HEK293T (cell line): Measurements from ENCODE around the gene TTC8.

ENCODE experiments used
- BHLHE40 ChIP-seq: fragments of 450-650 bp; IDR thresholded peaks from 2 replicates; pipeline ENCODE4 v1.6.1; 2016; ENCODE audit warnings: mild to moderate bottlenecking, moderate library complexity, borderline replicate concordance
- FOXK2 ChIP-seq: fragments of 450-650 bp; IDR thresholded peaks from 2 replicates; pipeline ENCODE4 v1.6.1; 2016; ENCODE audit warnings: mild to moderate bottlenecking
- FOXM1 ChIP-seq: fragments of 450-650 bp; IDR thresholded peaks from 2 replicates; pipeline ENCODE4 v1.6.1; 2017; ENCODE audit warnings: mild to moderate bottlenecking, borderline replicate concordance
- SP1 ChIP-seq: fragments of 450-650 bp; IDR thresholded peaks from 2 replicates; pipeline ENCODE4 v1.6.1; 2017

- no peak for TF ChIP-seq SP1
- TF ChIP-seq BHLHE40, result no peak
- no peak for TF ChIP-seq FOXK2
- TF ChIP-seq FOXM1, result no peak
Observed at GRCh38 chr14:88908216-88908615, 83.8 kb downstream of the TTC8 start.
